ENCODE data around the gene MCEE.
"Not testable (repeated sequence)": the region's sequence is repeated elsewhere in the genome, so short reads cannot be mapped to it uniquely, and the experiment has no call there.

Gene MCEE

GRCh38 chr2:71100195-71100964, 29.6 kb downstream of the MCEE start:
- TF ChIP-seq CTCF (conservative IDR thresholded peaks at IDR 0.05; ENCODE audit: control insufficient read depth, insufficient read depth, low read depth, low read length), result peak; percentile 90
- peak; percentile 72 for DNase-seq (ENCODE audit: low read depth)
- H3K4me3 ChIP-seq (ENCODE audit: control insufficient read depth, low read depth, low read length), result no peak overlapping the region

- DNase-seq (ENCODE audit: low read depth); H3K4me3 ChIP-seq (ENCODE audit: control insufficient read depth, low read depth, low read length): not testable (repeated sequence)
These were observed 37.4 kb downstream of the MCEE start for GRCh38 chr2:71092491-71093260.

DNA sequence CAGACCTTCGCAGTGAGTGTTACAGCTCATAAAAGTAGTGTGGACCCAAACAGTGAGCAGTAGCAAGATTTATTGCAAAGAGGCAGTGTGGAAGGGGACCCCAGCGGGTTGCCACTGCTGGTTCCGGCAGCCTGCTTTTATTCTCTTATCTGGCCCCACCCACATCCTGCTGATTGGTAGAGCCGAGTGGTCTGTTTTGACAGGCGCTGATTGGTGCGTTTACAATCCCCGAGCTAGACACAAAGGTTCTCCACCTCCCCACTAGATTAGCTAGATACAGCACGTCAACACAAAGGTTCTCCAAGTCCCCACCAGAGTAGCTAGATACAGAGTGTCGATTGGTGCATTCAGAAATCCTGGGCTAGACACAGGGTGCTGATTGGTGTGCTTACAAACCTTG, 38.2 kb downstream of the MCEE start:
- not testable (repeated sequence) for DNase-seq (ENCODE audit: low read depth); H3K4me3 ChIP-seq (ENCODE audit: control insufficient read depth, low read depth, low read length)

- DNase-seq (ENCODE audit: low read depth); H3K4me3 ChIP-seq (ENCODE audit: control insufficient read depth, low read depth, low read length): not testable (repeated sequence)
These were observed 40.6 kb downstream of the MCEE start for GRCh38 chr2:71089475-71089874.

DNA sequence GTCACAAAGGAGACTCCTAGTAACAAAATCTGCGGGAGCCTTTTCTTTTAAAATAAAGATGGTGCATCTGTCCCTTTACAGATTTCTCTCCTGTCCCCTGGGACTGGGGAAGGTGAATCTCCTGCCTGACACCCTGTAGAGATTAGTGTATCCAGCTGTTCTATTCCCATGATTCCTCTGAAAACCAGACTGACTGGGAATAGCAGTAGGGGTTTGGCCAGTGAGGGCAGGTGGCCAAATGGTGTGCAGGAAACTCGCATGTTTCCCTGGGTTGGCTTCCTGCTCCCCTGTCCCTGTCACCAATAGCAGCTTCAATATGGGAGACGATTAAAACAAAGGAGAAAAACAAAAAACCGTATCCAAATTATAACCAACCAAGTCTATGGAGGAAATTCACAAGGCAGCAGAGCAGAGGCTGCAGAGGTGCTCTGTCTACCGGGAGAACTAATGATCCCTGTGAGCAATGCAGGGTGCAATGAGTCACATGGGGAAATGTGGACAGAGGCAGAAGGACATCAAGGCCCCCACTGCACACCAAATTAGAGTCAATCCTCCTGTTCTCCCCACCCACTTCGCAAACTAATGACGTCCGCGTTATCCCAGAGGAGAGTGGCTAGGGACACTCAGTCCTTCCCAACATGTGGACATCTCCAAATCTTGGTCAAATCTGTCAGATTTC, 44.6 kb downstream of the MCEE start:
- DNase-seq (ENCODE audit: low read depth); H3K4me3 ChIP-seq (ENCODE audit: control insufficient read depth, low read depth, low read length): not testable (repeated sequence)

GRCh38 chr2:71083752-71084312, 46.2 kb downstream of the MCEE start:
- H3K4me3 ChIP-seq (ENCODE audit: control insufficient read depth, low read depth, low read length), result peak overlapping the region; percentile 12
- not testable (repeated sequence) for DNase-seq (ENCODE audit: low read depth)

- DNase-seq (ENCODE audit: low read depth), result not testable (repeated sequence)
These were observed 46.7 kb downstream of the MCEE start for GRCh38 chr2:71083297-71083696.

GRCh38 chr2:71082402-71083252, 47.4 kb downstream of the MCEE start:
- TF ChIP-seq CTCF (conservative IDR thresholded peaks at IDR 0.05; ENCODE audit: control insufficient read depth, insufficient read depth, low read depth, low read length), result no peak
- no peak for DNase-seq (ENCODE audit: low read depth)
- H3K4me3 ChIP-seq (ENCODE audit: control insufficient read depth, low read depth, low read length), result no peak overlapping the region

More at GRCh38 chr2:71083297-71083696, 46.7 kb downstream of the MCEE start:
- H3K4me3 ChIP-seq (ENCODE audit: control insufficient read depth, low read depth, low read length), result not testable (repeated sequence)

GRCh38 chr2:71078624-71079023, 51.4 kb downstream of the MCEE start:
- DNase-seq (ENCODE audit: low read depth), result no peak
- no peak for TF ChIP-seq CTCF (conservative IDR thresholded peaks at IDR 0.05; ENCODE audit: control insufficient read depth, insufficient read depth, low read depth, low read length)

More at GRCh38 chr2:71078624-71079023, 51.4 kb downstream of the MCEE start:
- H3K4me3 ChIP-seq (ENCODE audit: control insufficient read depth, low read depth, low read length), result no peak overlapping the region
